Activated T-cell treated with anti-CD3 and anti-CD28 coated beads, Interleukin-2, amount 50 U/mL, for 4 hours (primary cell): ENCODE data around the gene BACE1-AS. TPM values are rescaled to one million over a fixed set of nuclear protein-coding genes. Genes with fewer than 3 reads are reported as not detected.

Experiments
- ATAC-seq, 2 donors: fragments of 200-7000 bp; cut with Tn5 transposase; one replicate each; pipeline ENCODE4 v1.10.0; 2021
- DNase-seq: peaks from one replicate; pipeline ENCODE4 v3.0.0-alpha.2; 2020
- H3K27me3 Mint-ChIP-seq: one replicate; pipeline ENCODE4 v1.8.0; 2021; ENCODE audit warnings: low read depth, mixed read lengths
- H3K36me3 Mint-ChIP-seq: one replicate; pipeline ENCODE4 v1.8.0; 2022; ENCODE audit warnings: mixed read lengths; ENCODE audit not compliant: insufficient read depth
- H3K4me1 Mint-ChIP-seq: one replicate; pipeline ENCODE4 v1.8.0; 2021; ENCODE audit warnings: low read depth, mixed read lengths
- H3K4me3 Mint-ChIP-seq: one replicate; pipeline ENCODE4 v1.8.0; 2021; ENCODE audit warnings: mild to moderate bottlenecking, moderate library complexity, mixed read lengths
- H3K9me3 Mint-ChIP-seq: one replicate; pipeline ENCODE4 v1.8.0; 2021; ENCODE audit warnings: mixed read lengths
- total RNA-seq, 3 donors: library from RNA; stranded (reverse); gene quantifications; one replicate each; pipeline ENCODE4 v1.2.1, GENCODE V29; 2021

The BACE1-AS gene
- total RNA-seq, 3 donors from 2014 or later = 3.1 to 3.3 (median 3.2) TPM

GRCh38 chr11:117300773-117301172, 9.6 kb downstream of the BACE1-AS start:
- ATAC-seq (no peak), DNase-seq (no peak)
- H3K4me1 Mint-ChIP-seq = no peaks in the 10 kb centered on the region
- no peaks in the 10 kb centered on the region for H3K27me3 Mint-ChIP-seq
- H3K36me3 Mint-ChIP-seq = no peaks in the 10 kb centered on the region
- H3K9me3 Mint-ChIP-seq = no peaks in the 10 kb centered on the region
- H3K4me3 Mint-ChIP-seq = no peak overlapping the region

DNA sequence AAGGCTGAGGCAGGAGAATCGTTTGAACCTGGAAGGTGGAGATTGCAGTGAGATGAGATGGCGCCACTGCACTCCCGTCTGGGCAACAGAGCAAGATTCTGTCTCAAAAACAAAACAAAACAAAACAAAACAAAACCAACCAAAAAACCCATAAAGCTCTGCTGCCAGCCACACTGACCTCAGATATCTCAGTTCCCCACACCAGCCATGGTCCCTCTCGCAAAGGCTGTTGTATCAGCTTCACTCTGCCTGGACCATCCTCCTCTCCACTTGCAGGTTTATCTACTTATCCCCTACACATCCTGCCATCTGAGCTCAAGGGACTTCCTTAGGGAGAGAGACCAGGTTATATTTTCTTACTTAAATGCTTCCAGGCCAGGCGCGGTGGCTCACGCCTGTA, 11.1 kb downstream of the BACE1-AS start:
- H3K36me3 Mint-ChIP-seq = no peaks in the 10 kb centered on the region
- H3K9me3 Mint-ChIP-seq = no peaks in the 10 kb centered on the region
- DNase-seq = no peak
- H3K27me3 Mint-ChIP-seq = no peaks in the 10 kb centered on the region
- H3K4me3 Mint-ChIP-seq = no peak overlapping the region
- no peak for ATAC-seq
- H3K4me1 Mint-ChIP-seq = no peaks in the 10 kb centered on the region

DNA sequence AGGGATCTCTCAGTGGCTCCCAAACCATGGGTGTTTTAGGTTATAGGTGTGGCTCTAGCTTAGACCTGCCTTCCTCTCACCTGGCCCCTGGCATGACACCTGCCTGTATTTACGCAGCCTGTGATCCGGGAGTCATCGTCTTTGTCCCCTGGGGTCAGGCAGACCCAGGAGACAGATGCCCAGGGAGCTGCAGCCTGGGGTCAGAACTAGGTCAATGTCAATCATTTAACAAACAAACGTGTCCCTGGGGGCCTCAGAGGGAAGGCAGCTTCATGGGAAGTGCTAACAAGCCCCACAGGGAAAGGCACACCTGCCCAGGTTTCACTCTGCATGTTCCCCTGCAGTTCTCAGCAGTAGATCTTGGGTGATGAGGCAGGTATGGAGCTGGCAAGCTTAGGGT, 12.0 kb downstream of the BACE1-AS start:
- Mint-ChIP-seq H3K9me3 (no peaks in the 10 kb centered on the region), H3K4me3 (no peak overlapping the region)

GRCh38 chr11:117303646-117304315, 12.6 kb downstream of the BACE1-AS start:
- H3K36me3 Mint-ChIP-seq = no peaks in the 10 kb centered on the region
- no peak overlapping the region for H3K4me3 Mint-ChIP-seq
- no peaks in the 10 kb centered on the region for H3K4me1 Mint-ChIP-seq

More for the DNA sequence above, 12.0 kb downstream of the BACE1-AS start:
- Mint-ChIP-seq H3K4me1 (no peaks in the 10 kb centered on the region), H3K36me3 (no peaks in the 10 kb centered on the region), H3K27me3 (peaks cover under 1% of the 10 kb centered on the region)
- ATAC-seq (no peak), DNase-seq (no peak)

GRCh38 chr11:117305145-117305544, 14.0 kb downstream of the BACE1-AS start:
- no peaks in the 10 kb centered on the region for H3K4me1 Mint-ChIP-seq
- DNase-seq (no peak), ATAC-seq (no peak)
- H3K9me3 Mint-ChIP-seq = no peaks in the 10 kb centered on the region
- H3K27me3 Mint-ChIP-seq = peaks cover 2% of the 10 kb centered on the region
- no peak overlapping the region for H3K4me3 Mint-ChIP-seq
- H3K36me3 Mint-ChIP-seq = no peaks in the 10 kb centered on the region

More at GRCh38 chr11:117303646-117304315, 12.6 kb downstream of the BACE1-AS start:
- peaks cover 2% of the 10 kb centered on the region for H3K27me3 Mint-ChIP-seq
- ATAC-seq (no peak), DNase-seq (no peak)
- no peaks in the 10 kb centered on the region for H3K9me3 Mint-ChIP-seq

DNA sequence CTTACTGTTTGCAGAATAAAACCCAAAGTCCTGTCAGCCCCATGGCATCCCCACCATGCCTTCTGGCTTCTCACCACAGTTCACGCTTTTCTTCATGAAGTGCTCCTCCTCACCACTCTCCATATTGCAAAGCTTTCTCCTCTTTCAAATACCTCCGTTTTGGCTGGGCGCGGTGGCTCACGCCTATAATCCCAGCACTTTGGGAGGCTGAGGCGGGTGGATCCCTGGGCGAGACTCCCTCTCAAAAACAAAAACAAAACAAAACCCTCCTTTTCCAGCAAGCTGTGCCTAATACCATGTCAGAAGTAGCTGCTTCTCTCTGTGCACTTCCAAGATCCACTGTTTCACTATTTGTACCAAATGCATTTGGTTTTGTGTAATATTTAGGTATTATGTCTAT, 18.2 kb downstream of the BACE1-AS start:
- Mint-ChIP-seq H3K9me3 (no peaks in the 10 kb centered on the region), H3K27me3 (peaks cover 6% of the 10 kb centered on the region), H3K36me3 (no peaks in the 10 kb centered on the region), H3K4me1 (peaks cover under 1% of the 10 kb centered on the region), H3K4me3 (no peak overlapping the region)
- ATAC-seq (no peak), DNase-seq (no peak)

DNA sequence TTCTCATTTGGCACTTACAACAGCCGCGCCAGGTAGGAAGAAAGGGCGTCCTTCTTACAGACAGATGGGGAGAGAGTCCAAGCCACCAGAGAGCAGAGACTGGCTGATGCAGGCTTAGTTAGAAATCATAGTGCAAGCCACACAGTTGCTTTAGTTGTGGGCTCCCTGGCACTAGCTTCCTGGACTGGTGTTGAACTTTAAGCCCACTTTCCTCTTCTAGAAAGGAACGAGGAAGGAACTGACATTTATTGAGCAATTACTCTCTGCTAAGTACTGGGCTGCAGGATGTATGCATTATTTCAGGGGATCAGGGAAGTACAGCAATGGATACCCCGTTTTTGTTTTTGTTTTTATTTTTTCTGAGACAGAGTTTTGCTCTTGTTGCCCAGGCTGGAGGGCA, 21.9 kb downstream of the BACE1-AS start:
- Mint-ChIP-seq H3K4me1 (peaks cover 13% of the 10 kb centered on the region), H3K4me3 (no peak overlapping the region), H3K9me3 (no peaks in the 10 kb centered on the region), H3K27me3 (peaks cover 25% of the 10 kb centered on the region), H3K36me3 (no peaks in the 10 kb centered on the region)
- ATAC-seq (no peak), DNase-seq (no peak)

- ATAC-seq (no peak), DNase-seq (no peak)
- H3K36me3 Mint-ChIP-seq = no peaks in the 10 kb centered on the region
- peaks cover 13% of the 10 kb centered on the region for H3K4me1 Mint-ChIP-seq
- no peaks in the 10 kb centered on the region for H3K9me3 Mint-ChIP-seq
- H3K27me3 Mint-ChIP-seq = peaks cover 27% of the 10 kb centered on the region
- H3K4me3 Mint-ChIP-seq = peak overlapping the region; percentile 19
These were observed 23.0 kb downstream of the BACE1-AS start for GRCh38 chr11:117313828-117314768.

DNA sequence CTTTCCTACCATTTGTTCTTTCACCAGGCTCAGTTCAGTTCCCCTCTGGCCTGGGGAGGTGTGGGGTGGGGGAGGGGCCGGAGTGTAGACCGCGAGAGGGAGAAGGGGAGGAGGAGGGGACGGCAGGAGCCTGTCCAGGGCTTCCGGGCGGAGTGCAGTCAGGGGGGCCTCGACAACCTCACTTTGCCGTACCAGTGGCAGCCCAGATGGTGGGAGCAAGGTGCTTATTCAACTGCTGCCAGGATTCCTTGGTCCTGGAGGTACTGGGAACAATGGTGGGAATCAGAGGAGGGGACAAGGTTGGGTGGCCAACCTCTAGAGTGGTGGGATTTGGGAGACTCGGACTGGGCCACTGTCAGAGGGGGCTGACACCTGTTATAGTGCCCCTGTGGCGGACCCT, 23.7 kb downstream of the BACE1-AS start:
- Mint-ChIP-seq H3K27me3 (peaks cover 27% of the 10 kb centered on the region), H3K4me1 (peaks cover 13% of the 10 kb centered on the region), H3K9me3 (no peaks in the 10 kb centered on the region), H3K36me3 (no peaks in the 10 kb centered on the region), H3K4me3 (peak overlapping the region; percentile 59)
- DNase-seq (no peak), ATAC-seq (no peak)

GRCh38 chr11:117315285-117316196, 24.4 kb downstream of the BACE1-AS start:
- Mint-ChIP-seq H3K4me1 (peaks cover 13% of the 10 kb centered on the region), H3K9me3 (no peaks in the 10 kb centered on the region), H3K27me3 (peaks cover 27% of the 10 kb centered on the region), H3K4me3 (peak overlapping the region; percentile 78), H3K36me3 (no peaks in the 10 kb centered on the region)
- DNase-seq (peak; percentile 8), ATAC-seq (peak; percentile 81)

DNA sequence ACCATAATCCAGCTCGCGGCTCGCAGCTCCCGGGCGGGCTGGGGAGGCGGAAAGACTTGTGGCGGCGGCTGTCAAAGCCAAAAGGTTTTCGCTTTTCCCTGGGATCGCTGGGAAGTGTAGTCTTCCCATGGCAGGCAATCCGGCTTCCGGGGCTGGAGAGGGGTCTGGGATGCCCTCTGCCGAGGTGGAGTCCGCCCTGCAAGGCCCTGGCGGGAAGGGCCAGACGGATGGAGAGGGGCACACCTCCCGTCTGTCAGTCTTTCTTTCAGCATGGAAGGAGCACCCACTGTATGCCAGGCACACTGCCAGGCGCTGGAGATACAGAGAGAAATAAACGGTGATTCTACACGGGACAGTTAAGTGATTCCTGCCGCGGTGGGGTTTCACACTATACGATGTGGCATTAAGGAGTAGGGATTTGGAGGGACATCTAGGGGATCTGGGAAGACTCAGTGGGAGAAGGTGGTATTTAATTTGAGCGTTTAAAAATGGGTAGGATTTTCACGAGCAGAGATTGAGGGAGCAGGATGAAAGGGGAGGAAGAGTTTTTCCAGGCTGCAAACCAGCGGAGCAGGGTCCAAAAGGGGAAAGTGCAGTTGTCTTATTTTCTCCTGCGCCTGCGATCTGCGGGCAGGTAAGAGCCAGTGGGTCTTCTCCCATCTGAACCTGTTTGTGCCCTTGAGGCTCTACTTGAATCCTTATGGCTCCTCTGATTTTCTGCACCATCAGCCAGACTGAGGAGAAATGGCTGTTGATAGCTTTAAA, 25.2 kb downstream of the BACE1-AS start, which contains the start of gene BACE1:
BACE1 (minus strand) TSS at position 60 of the 765 bp plus-strand sequence. CDS start 461 bp downstream, outside the sequence.
- peaks cover 27% of the 10 kb centered on the region for H3K27me3 Mint-ChIP-seq
- peak; percentile 33 to 39 for ATAC-seq
- peaks cover 13% of the 10 kb centered on the region for H3K4me1 Mint-ChIP-seq
- DNase-seq = no peak
- H3K9me3 Mint-ChIP-seq = no peaks in the 10 kb centered on the region
- no peaks in the 10 kb centered on the region for H3K36me3 Mint-ChIP-seq
- peak within 1 kb of the TSS; percentile 78 for H3K4me3 Mint-ChIP-seq

GRCh38 chr11:117318738-117319137, 27.6 kb downstream of the BACE1-AS start:
- peaks cover 27% of the 10 kb centered on the region for H3K27me3 Mint-ChIP-seq
- DNase-seq (no peak), ATAC-seq (no peak)
- H3K4me3 Mint-ChIP-seq = no peak overlapping the region
- H3K4me1 Mint-ChIP-seq = peaks cover 13% of the 10 kb centered on the region
- no peaks in the 10 kb centered on the region for H3K36me3 Mint-ChIP-seq
- H3K9me3 Mint-ChIP-seq = no peaks in the 10 kb centered on the region

GRCh38 chr11:117319214-117319840, 28.2 kb downstream of the BACE1-AS start:
- DNase-seq (no peak), ATAC-seq (no peak)
- peaks cover 23% of the 10 kb centered on the region for H3K27me3 Mint-ChIP-seq
- no peaks in the 10 kb centered on the region for H3K36me3 Mint-ChIP-seq
- H3K4me1 Mint-ChIP-seq = peaks cover 12% of the 10 kb centered on the region
- H3K4me3 Mint-ChIP-seq = no peak overlapping the region
- no peaks in the 10 kb centered on the region for H3K9me3 Mint-ChIP-seq
